HepG2 (cell line): ENCODE data around the gene CALHM5. TPM values are rescaled to one million over a fixed set of nuclear protein-coding genes. Genes with fewer than 3 reads are reported as not detected.

ENCODE experiments used
- DRAP1 ChIP-seq: IDR thresholded peaks from 2 replicates; pipeline ENCODE4 v1.6.1; 2016; ENCODE audit warnings: missing genetic modification reagents, missing compliant biosample characterization
- HBP1 ChIP-seq: IDR thresholded peaks from 2 replicates; pipeline ENCODE4 v1.6.1; 2016; ENCODE audit warnings: low read depth, control low read depth
- JUN ChIP-seq: sonication (generic); formaldehyde crosslinking; IDR thresholded peaks from 2 replicates; pipeline ENCODE4 v1.4.0; 2020; ENCODE audit warnings: mild to moderate bottlenecking, missing genetic modification reagents
- PAXIP1 ChIP-seq: sonication (generic); formaldehyde crosslinking; conservative IDR thresholded peaks from 2 replicates; pipeline ENCODE4 v1.4.0; 2020; ENCODE audit warnings: mild to moderate bottlenecking, missing genetic modification reagents, moderate library complexity
- SIN3A ChIP-seq: IDR thresholded peaks from 2 replicates; pipeline ENCODE4 v1.6.1; 2011; ENCODE audit warnings: low read depth, mild to moderate bottlenecking, control low read depth, low read length, borderline replicate concordance
- SMC3 ChIP-seq: IDR thresholded peaks from 2 replicates; pipeline ENCODE4 v1.6.1; 2011; ENCODE audit warnings: low read length, improper control_type of control experiment
- SMYD3 ChIP-seq: sonication (generic); formaldehyde crosslinking; IDR thresholded peaks from 2 replicates; pipeline ENCODE4 v1.8.1; 2023; ENCODE audit warnings: mild to moderate bottlenecking, missing genetic modification reagents
- SNAI1 ChIP-seq: sonication (generic); formaldehyde crosslinking; IDR thresholded peaks from 2 replicates; pipeline ENCODE4 v1.5.0; 2020; ENCODE audit warnings: mild to moderate bottlenecking, missing genetic modification reagents, borderline replicate concordance
- STAG1 ChIP-seq: sonication (generic); formaldehyde crosslinking; IDR thresholded peaks from 2 replicates; pipeline ENCODE4 v1.4.0; 2020; ENCODE audit warnings: missing genetic modification reagents
- TEAD3 ChIP-seq: optimal IDR thresholded peaks from 2 replicates; pipeline ENCODE3; 2016; ENCODE audit warnings: borderline replicate concordance
- THAP11 ChIP-seq: IDR thresholded peaks from 2 replicates; pipeline ENCODE4 v1.6.1; 2016; ENCODE audit warnings: missing biosample characterization, missing genetic modification reagents
- THRA ChIP-seq: sonication (generic); formaldehyde crosslinking; IDR thresholded peaks from 2 replicates; pipeline ENCODE4 v1.4.0; 2020; ENCODE audit warnings: missing genetic modification reagents, borderline replicate concordance
- XRCC5 ChIP-seq: fragments of 200-400 bp; formaldehyde crosslinking; optimal IDR thresholded peaks from 2 replicates; pipeline ENCODE3; 2017; ENCODE audit warnings: mild to moderate bottlenecking, low read length
- ZGPAT ChIP-seq: IDR thresholded peaks from 2 replicates; pipeline ENCODE4 v1.6.1; 2016; ENCODE audit warnings: mild to moderate bottlenecking
- ZNF12 ChIP-seq: sonication (generic); formaldehyde crosslinking; IDR thresholded peaks from 2 replicates; pipeline ENCODE4 v1.5.0; 2020; ENCODE audit warnings: missing genetic modification reagents
- ZNF205 ChIP-seq: IDR thresholded peaks from 2 replicates; pipeline ENCODE4 v1.6.1; 2018; ENCODE audit warnings: missing biosample characterization, missing genetic modification reagents
- ZNF230 ChIP-seq: sonication (generic); formaldehyde crosslinking; IDR thresholded peaks from 2 replicates; pipeline ENCODE4 v1.4.0; 2020; ENCODE audit warnings: mild to moderate bottlenecking, missing genetic modification reagents
- ZNF335 ChIP-seq: sonication (generic); formaldehyde crosslinking; IDR thresholded peaks from 2 replicates; pipeline ENCODE4 v1.4.0; 2020; ENCODE audit warnings: missing genetic modification reagents
- ZNF556 ChIP-seq: sonication (generic); formaldehyde crosslinking; IDR thresholded peaks from 2 replicates; pipeline ENCODE4 v1.4.0; 2020; ENCODE audit warnings: mild to moderate bottlenecking, missing genetic modification reagents, borderline replicate concordance
- polyA plus RNA-seq, 8 experiments: library from polyadenylated mRNA; depleted of rRNA in 3 of 8; stranded (reverse) in 7 of 8; unstranded in 1 of 8; fragments of >200 nt; fragmentation: Illumina TruSeq in 4 of 8; extraction: Trizol in 4 of 8; gene quantifications; 2 replicates each; pipeline versions ENCODE4 v1.2.1 to v1.2.3, GENCODE V29; 2011 to 2016; ENCODE audit warnings: low read depth in 4 of 8, missing spikeins in 1 of 8, mixed read lengths in 1 of 8; ENCODE audit not compliant: insufficient read depth in 1 of 8
- total RNA-seq, 5 experiments: library from RNA; depleted of rRNA; stranded (reverse); fragments of >200 nt; fragmentation: Illumina TruSeq; extraction: Trizol; gene quantifications; 2 replicates each; pipeline ENCODE4 v1.2.3, GENCODE V29; 2016; ENCODE audit warnings: low read depth in 1 of 5
- TF ChIP-seq, protein P1 (sequence below): sonication (generic); formaldehyde crosslinking; IDR thresholded peaks from 2 replicates; pipeline ENCODE4 v1.4.0; 2020; ENCODE audit warnings: low read depth, mild to moderate bottlenecking, missing genetic modification reagents

Gene CALHM5
- total and polyA plus RNA-seq, 2 of the 13 experiments (the other 11 are each of a cell fraction or from before 2014, with no cell fraction given): not detected

DNA sequence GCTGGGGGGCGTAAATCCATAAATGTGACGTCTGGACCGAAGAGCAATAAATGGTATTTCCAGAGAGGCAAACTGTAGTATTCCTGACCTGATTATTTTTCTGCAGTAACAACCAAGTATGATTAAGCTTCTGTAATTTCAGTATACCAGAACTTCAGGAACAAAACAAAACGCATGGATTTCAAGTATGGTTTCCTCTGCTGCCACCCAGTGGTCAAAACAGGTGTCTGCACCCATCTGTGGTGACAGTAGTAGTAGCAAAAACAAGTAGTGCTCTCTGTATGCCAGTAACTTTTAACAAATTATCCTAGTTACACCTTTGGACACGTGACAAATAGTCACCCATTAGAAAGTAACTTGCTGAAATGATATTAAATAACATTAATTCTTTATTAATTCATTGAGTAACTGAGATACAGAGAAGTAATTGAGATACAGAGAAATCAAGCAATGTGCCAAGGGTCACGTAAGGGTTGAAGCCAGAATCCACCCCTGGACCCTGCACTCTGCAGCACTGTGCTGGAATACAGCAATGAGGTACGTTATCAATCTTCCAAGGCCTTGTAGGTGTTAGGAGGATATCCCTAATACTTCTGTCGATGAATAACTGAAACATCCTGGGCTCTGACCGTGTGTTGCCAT, 50.1 kb downstream of the CALHM5 start (continued):
- TF ChIP-seq XRCC5: peak; percentile 44
- no peak for TF ChIP-seq TEAD3 (CRISPR knock-in tag)
- no peak for TF ChIP-seq HBP1
- TF ChIP-seq ZNF230 (CRISPR knock-in tag): 0 out of 2 replicates have a peak, but pooled peaks have one; percentile 49
- TF ChIP-seq DRAP1: no peak
- 0 out of 2 replicates have a peak, but pooled peaks have one; percentile 59 for TF ChIP-seq ZNF12 (CRISPR knock-in tag)
- no peak for TF ChIP-seq SNAI1 (CRISPR knock-in tag)
- peak; percentile 91 for TF ChIP-seq SMC3
- TF ChIP-seq ZNF335 (CRISPR knock-in tag): peak; percentile 60; the same call in 1 of the 2 replicates
- 0 out of 2 replicates have a peak, but pooled peaks have one; percentile 22 for TF ChIP-seq JUN
- 0 out of 2 replicates have a peak, but pooled peaks have one; percentile 17 for TF ChIP-seq THAP11
- no peak for TF ChIP-seq SIN3A
- TF ChIP-seq ZNF205 (CRISPR knock-in tag): 0 out of 2 replicates have a peak, but pooled peaks have one; percentile 10
- TF ChIP-seq SMYD3 (CRISPR knock-in tag): 0 out of 2 replicates have a peak, but pooled peaks have one; percentile 29
- TF ChIP-seq ZNF556: 0 out of 2 replicates have a peak, but pooled peaks have one; percentile 44
- 0 out of 2 replicates have a peak, but pooled peaks have one; percentile 21 for TF ChIP-seq ZGPAT (CRISPR knock-in tag)
- TF ChIP-seq, protein P1, sequence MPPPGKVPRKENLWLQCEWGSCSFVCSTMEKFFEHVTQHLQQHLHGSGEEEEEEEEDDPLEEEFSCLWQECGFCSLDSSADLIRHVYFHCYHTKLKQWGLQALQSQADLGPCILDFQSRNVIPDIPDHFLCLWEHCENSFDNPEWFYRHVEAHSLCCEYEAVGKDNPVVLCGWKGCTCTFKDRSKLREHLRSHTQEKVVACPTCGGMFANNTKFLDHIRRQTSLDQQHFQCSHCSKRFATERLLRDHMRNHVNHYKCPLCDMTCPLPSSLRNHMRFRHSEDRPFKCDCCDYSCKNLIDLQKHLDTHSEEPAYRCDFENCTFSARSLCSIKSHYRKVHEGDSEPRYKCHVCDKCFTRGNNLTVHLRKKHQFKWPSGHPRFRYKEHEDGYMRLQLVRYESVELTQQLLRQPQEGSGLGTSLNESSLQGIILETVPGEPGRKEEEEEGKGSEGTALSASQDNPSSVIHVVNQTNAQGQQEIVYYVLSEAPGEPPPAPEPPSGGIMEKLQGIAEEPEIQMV (CRISPR knock-in tag): 0 out of 2 replicates have a peak, but pooled peaks have one; percentile 30
- TF ChIP-seq STAG1: peak; percentile 88
- TF ChIP-seq PAXIP1: 0 out of 2 replicates have a peak, but pooled peaks have one; percentile 15
- TF ChIP-seq THRA: no peak
